Fibroblast of lung (primary cell): ENCODE data around the gene OSBPL1A.

Experiments
- CTCF ChIP-seq, 2 donors: IDR thresholded peaks in 1 of 2; conservative IDR thresholded peaks in 1 of 2; 1 replicate in 1 of 2; 2 replicates in 1 of 2; pipeline ENCODE4 v1.5.1; 2011 to 2012; ENCODE audit warnings: low read length in 2 of 2, control low read depth in 1 of 2, inconsistent platforms in 1 of 2, low read depth in 1 of 2, mild to moderate bottlenecking in 1 of 2
- EZH2 ChIP-seq: IDR thresholded peaks from 2 replicates; pipeline ENCODE4 v1.5.1; 2012; ENCODE audit warnings: low read length, control low read depth, mild to moderate bottlenecking; ENCODE audit errors: missing control alignments

- no peak for TF ChIP-seq CTCF (conservative IDR thresholded peaks at IDR 0.05 in 1 of 2, IDR thresholded peaks at IDR 0.05 in 1 of 2; ENCODE audit: low read depth in 1 of 2, low read length in 2 of 2)
- TF ChIP-seq EZH2, result no peak
Observed at GRCh38 chr18:24315170-24315569, 82.5 kb downstream of the OSBPL1A start.
